K562 (cell line): ENCODE measurements around the gene SPTSSA. TPM values are rescaled to one million over a fixed set of nuclear protein-coding genes. Genes with fewer than 3 reads are reported as not detected.

Source experiments
- ATAC-seq: fragments of 200-7000 bp; cut with Tn5 transposase; 3 replicates; pipeline ENCODE4 v1.9.1; 2020; ENCODE audit warnings: moderate library complexity
- BruUV-seq: library from RNA; stranded (reverse); fragments of 400-500 nt; replicated peaks from 2 replicates; lab custom pipeline; 2021; lab: Mats Ljungman, UMichigan
- CTCF ChIA-PET: fragments of 300-600 bp; formaldehyde crosslinking; extraction: SDS; loops from one replicate; lab custom pipeline; 2021; ENCODE audit warnings: low intra/inter-chr PET ratio; lab: Yijun Ruan, JAX
- POLR2A ChIA-PET: fragments of 300-600, 350-650 bp; sonication (Branson Sonifier 250); formaldehyde crosslinking; extraction: SDS; loops from one replicate; lab custom pipeline; 2021; ENCODE audit warnings: antibody characterized with exemption, inconsistent platforms; lab: Yijun Ruan, JAX
- DNase-seq, 4 experiments: peaks; one replicate each; pipeline versions ENCODE4 v3.0.0 to v3.0.0-alpha.2; 2011 to 2018; ENCODE audit warnings: low spot score in 3 of 4, mixed read lengths in 3 of 4; ENCODE audit errors: extremely low read depth in 1 of 4
- FAIRE-seq: peaks from 2 replicates; lab custom pipeline; 2011; peaks lifted over from hg19 to GRCh38; lab: Jason Lieb, UNC
- H2AFZ ChIP-seq: 2 replicates; pipeline ENCODE4 v1.6.0; 2011; ENCODE audit warnings: low read depth, low read length, control low read depth, inconsistent platforms
- H3K27ac ChIP-seq: fragments of 200-600 bp; 3 replicates; pipeline ENCODE4 v1.8.0; 2011; ENCODE audit warnings: low read depth, mild to moderate bottlenecking, control low read depth, inconsistent platforms, low read length, moderate library complexity, mixed read lengths; ENCODE audit errors: extremely low read depth
- H3K27me3 ChIP-seq, 2 experiments: fragments of 300-600 bp in 1 of 2; 2 replicates in 1 of 2; 3 replicates in 1 of 2; pipeline versions ENCODE4 v1.6.0 to v1.8.0; 2011; ENCODE audit warnings: inconsistent platforms in 2 of 2, low read length in 2 of 2, mild to moderate bottlenecking in 1 of 2, mixed read lengths in 1 of 2, moderate library complexity in 1 of 2; ENCODE audit not compliant: control insufficient read depth in 2 of 2, insufficient read depth in 2 of 2
- H3K36me3 ChIP-seq: fragments of 300-600 bp; 3 replicates; pipeline ENCODE4 v1.8.0; 2011; ENCODE audit warnings: mild to moderate bottlenecking, low read length, inconsistent platforms; ENCODE audit not compliant: control insufficient read depth, insufficient read depth
- H3K4me1 ChIP-seq, 2 experiments: fragments of 200-600 bp in 1 of 2; replicated peaks in 1 of 2; 2 replicates in 1 of 2; 3 replicates in 1 of 2; pipeline versions ENCODE4 v1.5.1 to v1.8.0; 2011; ENCODE audit warnings: inconsistent platforms in 2 of 2, low read length in 2 of 2, mild to moderate bottlenecking in 1 of 2, mixed read lengths in 1 of 2, moderate library complexity in 1 of 2; ENCODE audit not compliant: control insufficient read depth in 2 of 2, insufficient read depth in 2 of 2
- H3K4me2 ChIP-seq: 2 replicates; pipeline ENCODE4 v1.6.1; 2011; ENCODE audit warnings: low read length, control low read depth, inconsistent platforms, mixed read lengths; ENCODE audit not compliant: insufficient read depth
- H3K4me3 ChIP-seq: fragments of 200-600 bp; sonication (generic), shearing (Covaris generic); 2 replicates; pipeline ENCODE4 v1.5.1; 2016; ENCODE audit warnings: control low read depth, inconsistent platforms
- H3K79me2 ChIP-seq: fragments of 200-600 bp; 3 replicates; pipeline ENCODE4 v1.8.0; 2011; ENCODE audit warnings: low read length, inconsistent platforms; ENCODE audit not compliant: control insufficient read depth, insufficient read depth
- H3K9ac ChIP-seq, 2 experiments: 2 replicates each; pipeline versions ENCODE4 v1.6.0 to v1.6.1; 2011; ENCODE audit warnings: low read depth in 2 of 2, low read length in 2 of 2, control low read depth in 1 of 2, inconsistent platforms in 1 of 2, mild to moderate bottlenecking in 1 of 2, mixed read lengths in 1 of 2; ENCODE audit not compliant: insufficient read depth in 1 of 2
- H3K9me1 ChIP-seq: one replicate; pipeline ENCODE4 v1.6.0; 2011; ENCODE audit warnings: inconsistent platforms, mild to moderate bottlenecking, low read length, moderate library complexity; ENCODE audit not compliant: control insufficient read depth, insufficient read depth
- H3K9me3 ChIP-seq: replicated peaks from 2 replicates; pipeline ENCODE4 v1.5.1; 2011; ENCODE audit warnings: low read depth, low read length, inconsistent platforms; ENCODE audit not compliant: control insufficient read depth, insufficient read depth
- H4K20me1 ChIP-seq: replicated peaks from 2 replicates; pipeline ENCODE4 v1.6.1; 2011; ENCODE audit warnings: low read length, inconsistent platforms, mixed read lengths; ENCODE audit not compliant: control insufficient read depth, insufficient read depth
- BACH1 ChIP-seq: fragments of 200-800 bp; sonication (Bioruptor generic); IDR thresholded peaks from 2 replicates; pipeline ENCODE4 v1.6.1; 2016; ENCODE audit warnings: missing genetic modification characterization, missing compliant biosample characterization
- DMBX1 ChIP-seq: fragments of 250-450 bp; sonication (Bioruptor Pico); IDR thresholded peaks from 2 replicates; pipeline ENCODE4 v1.8.0; 2022; ENCODE audit warnings: inconsistent platforms, mild to moderate bottlenecking, moderate library complexity, borderline replicate concordance
- E2F8 ChIP-seq: fragments of 450-650 bp; IDR thresholded peaks from 2 replicates; pipeline ENCODE4 v1.7.1; 2018; ENCODE audit warnings: mild to moderate bottlenecking, low read depth; ENCODE audit not compliant: partially characterized antibody
- FOS ChIP-seq: IDR thresholded peaks from 3 replicates; pipeline ENCODE4 v1.6.1; 2011; ENCODE audit not compliant: insufficient read length; ENCODE audit errors: extremely low read depth
- PCBP2 ChIP-seq: fragments of 200-400 bp; formaldehyde crosslinking; IDR thresholded peaks from 2 replicates; pipeline ENCODE4 v1.6.1; 2018; ENCODE audit warnings: low read length, low read depth, mild to moderate bottlenecking, moderate library complexity; ENCODE audit not compliant: poor library complexity, severe bottlenecking
- SIRT6 ChIP-seq: IDR thresholded peaks from one replicate; pipeline ENCODE4 v1.6.1; 2012; ENCODE audit warnings: low read depth, mild to moderate bottlenecking, control low read depth, inconsistent platforms, low read length, moderate library complexity
- ZKSCAN8 ChIP-seq: fragments of 200-800 bp; sonication (Bioruptor generic); IDR thresholded peaks from 2 replicates; pipeline ENCODE4 v1.6.1; 2016; ENCODE audit warnings: missing genetic modification characterization, missing compliant biosample characterization
- ZNF239 ChIP-seq: fragments of 250-450 bp; sonication (Bioruptor Pico); IDR thresholded peaks from 2 replicates; pipeline ENCODE4 v1.4.0; 2020; ENCODE audit warnings: mild to moderate bottlenecking
- ZNF311 ChIP-seq: fragments of 250-450 bp; sonication (Bioruptor Pico); IDR thresholded peaks from 2 replicates; pipeline ENCODE4 v1.4.0; 2020; ENCODE audit warnings: mild to moderate bottlenecking, moderate library complexity
- ZNF639 ChIP-seq, 2 experiments: fragments of 200-800 bp in 1 of 2; sonication (Bioruptor generic) in 1 of 2; sonication (generic) in 1 of 2; formaldehyde crosslinking in 1 of 2; IDR thresholded peaks in 1 of 2; conservative IDR thresholded peaks in 1 of 2; 2 replicates each; pipeline versions ENCODE4 v1.5.0 to v1.6.1; 2016 to 2020; ENCODE audit warnings: missing compliant biosample characterization in 1 of 2, missing genetic modification characterization in 1 of 2, missing genetic modification reagents in 1 of 2
- WGBS: fragments of 100-300 bp; shearing (Covaris generic); methylation state at CpG from one replicate; pipeline ENCODE4 v1.1.6; 2016; ENCODE audit warnings: low coverage, mixed read lengths; ENCODE audit not compliant: insufficient coverage; ENCODE audit errors: missing lambda C conversion rate; 5-methylcytosine and 5-hydroxymethylcytosine counted together
- in situ Hi-C: fragments of 300-500 bp; cut with MboI; formaldehyde crosslinking; loops from 4 replicates; pipeline ENCODE4 v1.15.0; 2018; ENCODE audit warnings: inconsistent platforms, mixed read lengths
- intact Hi-C: fragments of 100-400 bp; cut with micrococcal nuclease; formaldehyde crosslinking; loops from 2 replicates; pipeline ENCODE4 v1.14.2; 2022
- polyA plus RNA-seq, 8 experiments: library from polyadenylated mRNA; depleted of rRNA in 4 of 8; stranded (reverse) in 5 of 8; unstranded in 3 of 8; fragments of >200 nt; fragmentation: Nextera tagmentation in 2 of 8; fragmentation: Illumina TruSeq in 1 of 8; extraction: Ambion mirVana in 2 of 8; extraction: Trizol in 1 of 8; gene quantifications; 2 replicates each; pipeline versions ENCODE4 v1.2.1 to v1.2.3, GENCODE V29; 2011 to 2014; ENCODE audit warnings: inconsistent platforms in 1 of 8, missing spikeins in 1 of 8
- total RNA-seq, 7 experiments: library from RNA; depleted of rRNA in 6 of 7; stranded (reverse); fragments of >200 nt in 6 of 7; fragmentation: Illumina TruSeq in 2 of 7; extraction: Trizol in 2 of 7; gene quantifications; 2 replicates each; pipeline versions ENCODE4 v1.2.1 to v1.2.3, GENCODE V29; 2011 to 2021; ENCODE audit warnings: low replicate concordance in 1 of 7
- TF ChIP-seq, protein P1 (sequence below): sonication (generic); formaldehyde crosslinking; IDR thresholded peaks from 2 replicates; pipeline ENCODE4 v1.4.0; 2020; ENCODE audit warnings: mild to moderate bottlenecking, missing genetic modification reagents
- TF ChIP-seq, protein P2 (sequence below), 2 experiments: fragments of 250-450 bp in 1 of 2; fragments of 450-650 bp in 1 of 2; sonication (Bioruptor Pico) in 1 of 2; IDR thresholded peaks; 2 replicates each; pipeline versions ENCODE4 v1.6.1 to v1.8.0; 2016 to 2021; ENCODE audit warnings: mild to moderate bottlenecking in 2 of 2, moderate library complexity in 2 of 2, missing compliant biosample characterization in 1 of 2, missing genetic modification characterization in 1 of 2

SPTSSA gene
- total and polyA plus RNA-seq, 9 of the 15 experiments (the other 6 are each of a cell fraction or from before 2014, with no cell fraction given) = 6.8 to 35.7 (median 22.0) TPM

GRCh38 chr14:34425095-34425851 is 36.8 kb downstream of the SPTSSA start:
- BruUV-seq = no TSS peak
- TF ChIP-seq FOS (no peak), DMBX1 (CRISPR knock-in tag) (no peak), E2F8 (no peak), ZKSCAN8 (CRISPR knock-in tag) (no peak), BACH1 (no peak), PCBP2 (no peak), SIRT6 (no peak), ZNF311 (CRISPR knock-in tag) (no peak), ZNF239 (CRISPR knock-in tag) (no peak), ZNF639 (CRISPR knock-in tag; conservative IDR thresholded peaks at IDR 0.05 in 1 of 2, IDR thresholded peaks at IDR 0.05 in 1 of 2) (no peak)
- TF ChIP-seq, protein P1, sequence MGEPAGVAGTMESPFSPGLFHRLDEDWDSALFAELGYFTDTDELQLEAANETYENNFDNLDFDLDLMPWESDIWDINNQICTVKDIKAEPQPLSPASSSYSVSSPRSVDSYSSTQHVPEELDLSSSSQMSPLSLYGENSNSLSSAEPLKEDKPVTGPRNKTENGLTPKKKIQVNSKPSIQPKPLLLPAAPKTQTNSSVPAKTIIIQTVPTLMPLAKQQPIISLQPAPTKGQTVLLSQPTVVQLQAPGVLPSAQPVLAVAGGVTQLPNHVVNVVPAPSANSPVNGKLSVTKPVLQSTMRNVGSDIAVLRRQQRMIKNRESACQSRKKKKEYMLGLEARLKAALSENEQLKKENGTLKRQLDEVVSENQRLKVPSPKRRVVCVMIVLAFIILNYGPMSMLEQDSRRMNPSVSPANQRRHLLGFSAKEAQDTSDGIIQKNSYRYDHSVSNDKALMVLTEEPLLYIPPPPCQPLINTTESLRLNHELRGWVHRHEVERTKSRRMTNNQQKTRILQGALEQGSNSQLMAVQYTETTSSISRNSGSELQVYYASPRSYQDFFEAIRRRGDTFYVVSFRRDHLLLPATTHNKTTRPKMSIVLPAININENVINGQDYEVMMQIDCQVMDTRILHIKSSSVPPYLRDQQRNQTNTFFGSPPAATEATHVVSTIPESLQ (CRISPR knock-in tag) = no peak
- TF ChIP-seq, protein P2, sequence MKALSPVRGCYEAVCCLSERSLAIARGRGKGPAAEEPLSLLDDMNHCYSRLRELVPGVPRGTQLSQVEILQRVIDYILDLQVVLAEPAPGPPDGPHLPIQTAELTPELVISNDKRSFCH (CRISPR knock-in tag; IDR thresholded peaks at IDR 0.05) = no peak
- TF ChIP-seq, protein P2 (tag; IDR thresholded peaks at IDR 0.05) = no peak

More at GRCh38 chr14:34425095-34425851, 36.8 kb downstream of the SPTSSA start:
- FAIRE-seq (no peak), DNase-seq (peak in 1 of 4 experiments; percentile 18), ATAC-seq (no peak)
- intact Hi-C loops = no loop called here
- CTCF ChIA-PET = no interaction called here
- Histone ChIP-seq H3K9me1 (no peaks in the 10 kb centered on the region), H3K4me2 (peak overlapping the region; percentile 18; the same call in 1 of the 2 replicates), H3K79me2 (no peaks in the 10 kb centered on the region), H4K20me1 (no peaks in the 10 kb centered on the region), H3K9ac (no peak overlapping the region), H3K36me3 (no peaks in the 10 kb centered on the region), H3K4me1 (no peaks in the 10 kb centered on the region; a peak in 1 of 5 replicates), H3K9me3 (0 out of 2 replicates have a peak, but pooled peaks cover 5% of the 10 kb centered on the region), H3K27me3 (no peaks in the 10 kb centered on the region), H3K4me3 (no peak overlapping the region), H2AFZ (no peak overlapping the region), H3K27ac (no peak overlapping the region)
- 26% methylated on average over 5 of the region's 5 CpGs for WGBS
- in situ Hi-C loops = no loop called here
- POLR2A ChIA-PET = no interaction called here
